Keratinocyte (primary cell): Measurements from ENCODE around the gene RAB13. TPM values are rescaled to one million over a fixed set of nuclear protein-coding genes. Genes with fewer than 3 reads are reported as not detected.

ENCODE experiments used
- DNase-seq: peaks from one replicate; pipeline ENCODE4 v3.0.0-alpha.2; 2011; ENCODE audit warnings: low read depth, missing footprints, low spot score
- FAIRE-seq: peaks from 2 replicates; lab custom pipeline; 2011; peaks lifted over from hg19 to GRCh38; lab: Jason Lieb, UNC
- H2AFZ ChIP-seq: 2 replicates; pipeline ENCODE4 v1.6.0; 2012; ENCODE audit warnings: low read length, control low read depth, inconsistent platforms; ENCODE audit not compliant: control insufficient read depth
- H3K27ac ChIP-seq: 2 replicates; pipeline ENCODE4 v1.5.1; 2011; ENCODE audit warnings: low read length; ENCODE audit not compliant: control insufficient read depth, insufficient read depth
- H3K27me3 ChIP-seq: 3 replicates; pipeline ENCODE4 v1.6.0; 2011; ENCODE audit warnings: low read length; ENCODE audit not compliant: control insufficient read depth, insufficient read depth; ENCODE audit errors: extremely low read depth
- H3K36me3 ChIP-seq, 2 experiments: 2 replicates in 1 of 2; 3 replicates in 1 of 2; pipeline ENCODE4 v1.5.1; 2011; ENCODE audit warnings: low read length in 2 of 2, mild to moderate bottlenecking in 1 of 2; ENCODE audit not compliant: control insufficient read depth in 2 of 2, insufficient read depth in 2 of 2; ENCODE audit errors: extremely low read depth in 1 of 2
- H3K4me1 ChIP-seq: 3 replicates; pipeline ENCODE4 v1.5.1; 2011; ENCODE audit warnings: low read length; ENCODE audit not compliant: control insufficient read depth, insufficient read depth; ENCODE audit errors: extremely low read depth
- H3K4me2 ChIP-seq: 3 replicates; pipeline ENCODE4 v1.6.0; 2011; ENCODE audit warnings: low read depth, low read length; ENCODE audit not compliant: control insufficient read depth, insufficient read depth; ENCODE audit errors: extremely low read depth
- H3K4me3 ChIP-seq, 3 experiments: fragments of 200-600 bp in 1 of 3; sonication (generic) in 1 of 3; 2 replicates in 2 of 3; 3 replicates in 1 of 3; pipeline ENCODE4 v1.5.1; 2011 to 2016; ENCODE audit warnings: low read length in 3 of 3, mild to moderate bottlenecking in 3 of 3, control low read depth in 2 of 3, inconsistent platforms in 1 of 3, low read depth in 1 of 3, mixed read lengths in 1 of 3, mixed run types in 1 of 3, moderate library complexity in 1 of 3; ENCODE audit not compliant: control insufficient read depth in 2 of 3, insufficient read depth in 2 of 3; ENCODE audit errors: extremely low read depth in 1 of 3
- H3K79me2 ChIP-seq: 2 replicates; pipeline ENCODE4 v1.6.0; 2012; ENCODE audit warnings: low read length; ENCODE audit not compliant: control insufficient read depth, insufficient read depth
- H3K9ac ChIP-seq: 3 replicates; pipeline ENCODE4 v1.6.0; 2011; ENCODE audit warnings: low read length; ENCODE audit not compliant: control insufficient read depth, insufficient read depth; ENCODE audit errors: extremely low read depth
- H3K9me1 ChIP-seq: 3 replicates; pipeline ENCODE4 v1.6.0; 2011; ENCODE audit warnings: low read length; ENCODE audit not compliant: control insufficient read depth, insufficient read depth; ENCODE audit errors: extremely low read depth
- H3K9me3 ChIP-seq: 2 replicates; pipeline ENCODE4 v1.5.1; 2012; ENCODE audit warnings: low read depth, low read length; ENCODE audit not compliant: control insufficient read depth
- H4K20me1 ChIP-seq: 3 replicates; pipeline ENCODE4 v1.6.0; 2011; ENCODE audit warnings: low read length; ENCODE audit not compliant: control insufficient read depth, insufficient read depth; ENCODE audit errors: extremely low read depth
- EZH2 ChIP-seq: IDR thresholded peaks from one replicate; pipeline ENCODE4 v1.6.1; 2012; ENCODE audit warnings: inconsistent platforms, mild to moderate bottlenecking, low read length, moderate library complexity
- dilution Hi-C: fragments of 300-500 bp; cut with MboI; formaldehyde crosslinking; loops from one replicate; pipeline ENCODE4 v1.7.0; 2020; ENCODE audit warnings: low sequenced_read_pairs; ENCODE audit not compliant: extremely low pct_ligation_motif_present
- polyA plus RNA-seq, 5 experiments: library from polyadenylated mRNA; depleted of rRNA in 3 of 5; stranded (reverse) in 3 of 5; stranded (forward) in 1 of 5; unstranded in 1 of 5; fragments of >200 nt; gene quantifications; 1 replicate in 1 of 5; 2 replicates in 3 of 5; 3 replicates in 1 of 5; pipeline versions ENCODE4 v1.2.1 to v1.2.3, GENCODE V29; 2011 to 2012; ENCODE audit warnings: missing spikeins in 2 of 5, low read depth in 1 of 5, low replicate concordance in 1 of 5
- TF ChIP-seq, protein P1 (sequence below), 3 experiments: IDR thresholded peaks in 1 of 3; conservative IDR thresholded peaks in 1 of 3; optimal IDR thresholded peaks in 1 of 3; 2 replicates in 2 of 3; 3 replicates in 1 of 3; pipeline versions ENCODE3 to v1.5.1; 2011; ENCODE audit warnings: low read length in 3 of 3, mild to moderate bottlenecking in 3 of 3, moderate library complexity in 2 of 3, control low read depth in 1 of 3, inconsistent platforms in 1 of 3; ENCODE audit not compliant: insufficient read depth in 2 of 3; ENCODE audit errors: extremely low read depth in 1 of 3

Gene RAB13
- polyA plus RNA-seq, 1 donor (not counting 4 experiments of a cell fraction or from before 2014, with no cell fraction given) = 87.1 TPM

- H3K9ac ChIP-seq = no peak overlapping the region
- DNase-seq = no peak
- TF ChIP-seq, protein P1, sequence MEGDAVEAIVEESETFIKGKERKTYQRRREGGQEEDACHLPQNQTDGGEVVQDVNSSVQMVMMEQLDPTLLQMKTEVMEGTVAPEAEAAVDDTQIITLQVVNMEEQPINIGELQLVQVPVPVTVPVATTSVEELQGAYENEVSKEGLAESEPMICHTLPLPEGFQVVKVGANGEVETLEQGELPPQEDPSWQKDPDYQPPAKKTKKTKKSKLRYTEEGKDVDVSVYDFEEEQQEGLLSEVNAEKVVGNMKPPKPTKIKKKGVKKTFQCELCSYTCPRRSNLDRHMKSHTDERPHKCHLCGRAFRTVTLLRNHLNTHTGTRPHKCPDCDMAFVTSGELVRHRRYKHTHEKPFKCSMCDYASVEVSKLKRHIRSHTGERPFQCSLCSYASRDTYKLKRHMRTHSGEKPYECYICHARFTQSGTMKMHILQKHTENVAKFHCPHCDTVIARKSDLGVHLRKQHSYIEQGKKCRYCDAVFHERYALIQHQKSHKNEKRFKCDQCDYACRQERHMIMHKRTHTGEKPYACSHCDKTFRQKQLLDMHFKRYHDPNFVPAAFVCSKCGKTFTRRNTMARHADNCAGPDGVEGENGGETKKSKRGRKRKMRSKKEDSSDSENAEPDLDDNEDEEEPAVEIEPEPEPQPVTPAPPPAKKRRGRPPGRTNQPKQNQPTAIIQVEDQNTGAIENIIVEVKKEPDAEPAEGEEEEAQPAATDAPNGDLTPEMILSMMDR (optimal IDR thresholded peaks at IDR 0.05 in 1 of 3, IDR thresholded peaks at IDR 0.05 in 1 of 3, conservative IDR thresholded peaks at IDR 0.05 in 1 of 3; ENCODE audit: extremely low read depth in 1 of 3, insufficient read depth in 2 of 3, low read length in 3 of 3) = no peak
- no peak for TF ChIP-seq EZH2
- H3K79me2 ChIP-seq = peaks cover 22% of the 10 kb centered on the region
- peak overlapping the region in 1 of 3 experiments; percentile 75 for H3K4me3 ChIP-seq
- H3K9me3 ChIP-seq = no peaks in the 10 kb centered on the region
- no peak overlapping the region for H2AFZ ChIP-seq
- H3K9me1 ChIP-seq = no peaks in the 10 kb centered on the region
- no peak for FAIRE-seq
- H3K4me1 ChIP-seq = peaks cover 10% of the 10 kb centered on the region
- peaks cover 20 to 35% of the 10 kb centered on the region in 2 experiments for H3K36me3 ChIP-seq
- H3K27ac ChIP-seq = no peak overlapping the region
- no peaks in the 10 kb centered on the region for H4K20me1 ChIP-seq
- H3K4me2 ChIP-seq = peak overlapping the region; percentile 92
- dilution Hi-C loops = no loop called here
- H3K27me3 ChIP-seq = no peaks in the 10 kb centered on the region
Observed at GRCh38 chr1:153944827-153945117, 41.4 kb downstream of the RAB13 start.

DNA sequence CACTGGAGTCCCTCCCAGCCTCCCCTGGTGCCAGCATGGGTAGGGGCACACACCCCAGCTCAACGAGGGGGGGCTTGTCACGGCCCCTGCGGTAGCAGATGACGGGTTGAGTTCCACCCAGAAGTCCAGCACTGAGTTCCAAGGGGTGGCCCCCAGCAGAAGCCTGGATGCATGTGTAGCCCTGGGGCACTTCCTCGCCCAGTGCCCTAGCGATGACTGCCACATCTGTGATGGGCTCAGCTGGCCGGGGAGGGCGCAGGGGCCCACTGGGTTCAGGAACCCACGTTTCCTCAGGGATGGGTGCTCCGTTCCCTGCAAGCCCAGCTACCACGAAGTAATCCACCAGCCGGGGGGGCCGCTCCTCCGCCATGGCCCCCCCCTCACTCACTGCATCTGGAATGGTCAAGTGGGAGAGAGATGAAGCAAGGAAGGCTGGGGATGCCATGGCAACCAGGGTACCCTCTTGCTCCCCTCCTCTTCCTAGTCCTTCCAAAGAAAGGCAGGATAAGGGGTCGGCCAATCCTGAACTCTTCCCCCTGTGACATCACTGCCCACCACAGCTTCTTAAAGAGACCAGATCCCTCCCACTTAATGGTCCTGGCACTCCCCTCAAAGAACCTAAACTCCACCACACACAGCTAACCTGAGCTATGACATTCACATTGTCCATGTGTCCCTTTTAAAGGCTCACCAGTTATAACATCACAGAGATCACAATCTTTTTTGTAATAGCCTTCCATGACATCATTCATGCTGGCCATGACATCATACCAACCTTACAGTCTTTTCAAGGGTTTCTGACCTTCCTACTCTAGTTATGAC is 41.9 kb downstream of the RAB13 start:
- dilution Hi-C loops = no loop called here
- H2AFZ ChIP-seq = no peak overlapping the region
- no peak overlapping the region for H3K4me3 ChIP-seq
- H3K36me3 ChIP-seq = peaks cover 22 to 38% of the 10 kb centered on the region in 2 experiments
- H4K20me1 ChIP-seq = no peaks in the 10 kb centered on the region
- no peaks in the 10 kb centered on the region for H3K9me3 ChIP-seq
- no peak for DNase-seq
- TF ChIP-seq, protein P1 (optimal IDR thresholded peaks at IDR 0.05 in 1 of 3, IDR thresholded peaks at IDR 0.05 in 1 of 3, conservative IDR thresholded peaks at IDR 0.05 in 1 of 3; ENCODE audit: extremely low read depth in 1 of 3, insufficient read depth in 2 of 3, low read length in 3 of 3) = no peak
- H3K27me3 ChIP-seq = no peaks in the 10 kb centered on the region
- H3K4me2 ChIP-seq = no peak overlapping the region
- H3K27ac ChIP-seq = no peak overlapping the region
- peaks cover 10% of the 10 kb centered on the region for H3K4me1 ChIP-seq
- H3K79me2 ChIP-seq = peaks cover 22% of the 10 kb centered on the region
- FAIRE-seq = no peak
- no peaks in the 10 kb centered on the region for H3K9me1 ChIP-seq
- no peak overlapping the region for H3K9ac ChIP-seq
